Heart right ventricle (tissue), 16 donors: Measurements from ENCODE around the gene BCLAF3. TPM values are rescaled to one million over a fixed set of nuclear protein-coding genes. Genes with fewer than 3 reads are reported as not detected.

Experiments
- ATAC-seq, 8 donors: fragments of 200-7000 bp; cut with Tn5 transposase; one replicate each; pipeline ENCODE4 v1.9.1; 2020; ENCODE audit warnings: mild to moderate bottlenecking in 8 of 8, moderate library complexity in 8 of 8, moderate number of reproducible peaks in 1 of 8
- DNase-seq, 2 donors: peaks; one replicate each; pipeline ENCODE4 v3.0.0-alpha.2; 2020
- H3K27ac ChIP-seq, 10 donors: fragments of 200-600 bp; sonication (generic) in 2 of 10; one replicate each; pipeline versions ENCODE4 v1.5.0 to v1.8.0; 2020 to 2022; ENCODE audit warnings: mild to moderate bottlenecking in 3 of 10
- H3K27me3 ChIP-seq, 7 donors: fragments of 200-600 bp; one replicate each; pipeline ENCODE4 v1.8.0; 2021 to 2022; ENCODE audit warnings: mild to moderate bottlenecking in 2 of 7
- H3K36me3 ChIP-seq, 9 donors: fragments of 200-600 bp; sonication (generic) in 1 of 9; one replicate each; pipeline versions ENCODE4 v1.5.0 to v1.8.0; 2020 to 2022; ENCODE audit warnings: mild to moderate bottlenecking in 2 of 9
- H3K4me1 ChIP-seq, 9 donors: fragments of 200-600 bp; sonication (generic) in 1 of 9; one replicate each; pipeline versions ENCODE4 v1.5.0 to v1.8.0; 2020 to 2022; ENCODE audit warnings: mild to moderate bottlenecking in 4 of 9
- H3K4me3 ChIP-seq, 10 donors: fragments of 200-600 bp; sonication (generic) in 2 of 10; one replicate each; pipeline versions ENCODE4 v1.5.0 to v1.8.0; 2020 to 2022; ENCODE audit warnings: mild to moderate bottlenecking in 7 of 10, moderate library complexity in 2 of 10
- H3K9me3 ChIP-seq, 11 donors: fragments of 200-600 bp in 10 of 11; sonication (generic) in 2 of 11; one replicate each; pipeline versions ENCODE4 v1.5.0 to v1.8.0; 2013 to 2022; ENCODE audit warnings: mild to moderate bottlenecking in 2 of 11, control low read depth in 1 of 11, moderate library complexity in 1 of 11
- WGBS, 2 donors: extraction: QIAGEN DNeasy Blood & Tissue Kit; methylation state at CpG; one replicate each; pipeline ENCODE4 v1.1.7; 2013; ENCODE audit warnings: inconsistent platforms in 1 of 2; 5-methylcytosine and 5-hydroxymethylcytosine counted together
- intact Hi-C, 10 donors: fragments of 100-400 bp; cut with DNase I; formaldehyde crosslinking; loops; one replicate each; pipeline versions ENCODE4 v1.11.1 to v1.14.2; 2022
- long read RNA-seq, 3 donors: library from polyadenylated mRNA; unstranded; transcript quantifications; one replicate each; pipeline ENCODE4 v2.0.0, GENCODE V29; 2020 to 2021
- polyA plus RNA-seq, 2 donors: library from polyadenylated mRNA; stranded (reverse); fragments of 200-250 nt; gene quantifications; one replicate each; pipeline ENCODE4 v1.2.3, GENCODE V29; 2013
- total RNA-seq, 10 donors: library from RNA; stranded (reverse); fragmentation: NEBNext Ultra II Directional in 3 of 10; extraction: Animal tissue kit (Norgen Biotek cat#: 25700) in 3 of 10; gene quantifications; one replicate each; pipeline versions ENCODE4 v1.2.1 to v1.2.4, GENCODE V29; 2021 to 2023
- TF ChIP-seq, protein P1 (sequence below), 9 donors: fragments of 200-600 bp; sonication (generic) in 2 of 9; IDR thresholded peaks; one replicate each; pipeline versions ENCODE4 v1.5.0 to v1.8.0; 2021 to 2022; ENCODE audit warnings: antibody characterized with exemption in 9 of 9, mild to moderate bottlenecking in 5 of 9, moderate library complexity in 1 of 9
- donor health status: Arrhythmogenic right ventricular cardiomyopathy.
- donor health status: ischemic (EF 13 %, LVEDD 7.1; RV severe dilation, severe dysfunction).
- donor health status: healthy with polysubstance abuse.
- donor health status: DM: no; HTN: yes; CAD: no.
- donor health status: DM: no; HTN: no; CAD: no.
- donor health status: ischemic (EF 25% LVEDD 6.9; RV normal size, moderate dysfunction).
- donor health status: ischemic (EF 25% LVEDD 5.7; RV mildly dilated, moderate dysfunction).
- donor health status: healthy.
- donor health status: DM: yes; HTN: yes; CAD: no.
- donor health status: Ischemic cardiomyopathy.
- donor health status: ischemic (EF 35%, LVEDD 5.7; RV mildly dilated, moderate dysfunction).
- donor health status: nonischemic (EF 11% LVEDD 7.7; RV severe dilation, severe dysfunction).
- donor health status: DM: yes; HTN: yes; CAD: no.
- donor health status: PGD.
- donor health status: ischemic (EF 29% LVEDD 5.4; RV normal size, mild dysfunction).
- donor health status: nonischemic (EF 23%, LVEDD 6.1; RV moderate dilation, normal function).

Gene BCLAF3
- total RNA-seq (10 to 100 TPM in 2 of 10 donors, 1 to 10 TPM in 8; 5.5 to 10.2 (median 8.7) TPM), polyA plus RNA-seq (1 to 10 TPM; 1.2 to 8.7 TPM)
- long read RNA-seq, donor 1, partial matches to known transcripts = 1 of 9 reads
- long read RNA-seq, donor 1, other reads (novel, unspliced or antisense) = 8 of 9 reads
- long read RNA-seq, donor 2, partial matches to known transcripts = 2 of 12 reads
- long read RNA-seq, donor 2, other reads (novel, unspliced or antisense) = 10 of 12 reads
- long read RNA-seq, donor 3, partial matches to known transcripts = 1 of 5 reads
- long read RNA-seq, donor 3, other reads (novel, unspliced or antisense) = 4 of 5 reads

DNA sequence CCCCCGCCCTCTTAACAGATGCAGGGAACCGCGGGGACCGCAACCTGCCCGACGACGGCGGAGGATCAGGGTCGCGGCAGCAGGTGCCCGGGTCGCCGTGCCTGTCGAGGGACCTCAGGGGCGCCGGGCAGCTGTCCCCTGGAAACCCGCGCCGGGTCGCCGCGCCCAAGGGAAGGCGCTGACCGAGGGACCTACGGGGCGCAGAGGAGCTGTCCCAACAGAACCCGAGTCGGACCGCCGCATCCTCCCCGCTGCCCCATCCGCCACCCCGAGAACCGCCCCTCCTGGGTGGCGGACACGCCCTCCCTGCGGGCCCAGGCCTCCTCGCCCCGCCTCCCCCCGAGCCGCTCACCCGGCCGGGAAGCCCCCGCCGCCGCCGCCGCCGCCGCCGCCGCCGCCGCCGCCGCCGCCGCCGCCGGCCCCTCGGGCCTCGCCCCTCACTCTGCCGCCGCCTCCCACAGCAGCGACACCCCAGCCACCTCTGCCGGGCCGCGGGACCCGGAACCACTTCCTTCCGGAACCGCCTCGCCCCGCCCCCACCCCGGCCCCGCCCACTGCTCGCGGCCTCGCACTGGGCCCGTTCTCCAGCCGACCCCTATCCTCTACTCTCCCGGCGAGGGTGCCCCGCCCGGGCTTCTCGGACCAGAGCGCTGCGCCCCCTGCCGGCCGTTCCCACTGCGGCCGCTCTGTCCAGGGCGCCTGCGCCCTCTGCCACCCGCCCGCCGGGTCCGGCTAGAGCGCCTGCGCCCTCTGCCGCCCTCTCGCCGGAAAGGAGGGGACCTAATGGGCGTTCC, at the start of gene BCLAF3:
Gene BCLAF3, minus strand, starts transcription at position 506 of the 794 bp plus-strand sequence. CDS start 20,797 bp downstream, outside the sequence.
- peak within 1 kb of the TSS in 9 of 10 donors; percentile 60 to 78 (median 73) for H3K27ac ChIP-seq
- H3K4me3 ChIP-seq = peak within 1 kb of the TSS; percentile 50 to 89 (median 77)
- no peaks in the 10 kb centered on the region for H3K36me3 ChIP-seq
- intact Hi-C loops = loop anchor here in 7 of 10 donors (2.0 to 10.0 kb wide), 5 partner anchors 83 to 398 kb away; no protein-coding TSS in a partner anchor
- H3K9me3 ChIP-seq = no peaks in the 10 kb centered on the region
- DNase-seq = peak; percentile 86 to 91
- peaks cover 0 to under 1% (median 0%) of the 10 kb centered on the region in 7 donors for H3K27me3 ChIP-seq
- H3K4me1 ChIP-seq = peaks cover 0 to 13% (median 0%) of the 10 kb centered on the region in 9 donors
- ATAC-seq = peak; percentile 97 to 100 (median 100)
- TF ChIP-seq, protein P1, sequence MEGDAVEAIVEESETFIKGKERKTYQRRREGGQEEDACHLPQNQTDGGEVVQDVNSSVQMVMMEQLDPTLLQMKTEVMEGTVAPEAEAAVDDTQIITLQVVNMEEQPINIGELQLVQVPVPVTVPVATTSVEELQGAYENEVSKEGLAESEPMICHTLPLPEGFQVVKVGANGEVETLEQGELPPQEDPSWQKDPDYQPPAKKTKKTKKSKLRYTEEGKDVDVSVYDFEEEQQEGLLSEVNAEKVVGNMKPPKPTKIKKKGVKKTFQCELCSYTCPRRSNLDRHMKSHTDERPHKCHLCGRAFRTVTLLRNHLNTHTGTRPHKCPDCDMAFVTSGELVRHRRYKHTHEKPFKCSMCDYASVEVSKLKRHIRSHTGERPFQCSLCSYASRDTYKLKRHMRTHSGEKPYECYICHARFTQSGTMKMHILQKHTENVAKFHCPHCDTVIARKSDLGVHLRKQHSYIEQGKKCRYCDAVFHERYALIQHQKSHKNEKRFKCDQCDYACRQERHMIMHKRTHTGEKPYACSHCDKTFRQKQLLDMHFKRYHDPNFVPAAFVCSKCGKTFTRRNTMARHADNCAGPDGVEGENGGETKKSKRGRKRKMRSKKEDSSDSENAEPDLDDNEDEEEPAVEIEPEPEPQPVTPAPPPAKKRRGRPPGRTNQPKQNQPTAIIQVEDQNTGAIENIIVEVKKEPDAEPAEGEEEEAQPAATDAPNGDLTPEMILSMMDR (IDR thresholded peaks at IDR 0.05) = peak; percentile 57 to 89 (median 80)
- 1% methylated on average over 46 to 51 of the region's 103 CpGs for WGBS, 2 donors

DNA sequence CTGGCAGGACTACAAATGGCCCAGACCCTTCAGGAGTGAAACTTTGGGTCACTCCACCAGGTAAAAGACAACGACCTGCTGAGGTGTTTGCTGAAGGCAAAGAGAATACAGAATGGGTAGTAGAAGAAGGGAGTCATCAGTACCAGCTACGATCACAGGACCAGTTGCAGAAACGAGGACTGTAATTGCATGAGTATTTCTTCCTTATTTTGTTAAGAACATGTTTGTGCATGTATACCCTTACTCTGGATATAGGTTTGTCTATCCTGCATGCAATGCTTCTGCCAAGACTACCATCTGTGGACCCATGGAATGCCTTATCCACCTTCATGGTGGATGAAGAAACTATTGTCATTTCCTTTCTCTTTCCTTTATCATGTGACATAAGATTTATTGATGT, 48.1 kb upstream of the BCLAF3 start:
- ATAC-seq (no peak), DNase-seq (no peak)
- Histone ChIP-seq H3K9me3 (no peaks in the 10 kb centered on the region), H3K36me3 (no peaks in the 10 kb centered on the region), H3K27me3 (peaks cover 0 to 6% (median 0%) of the 10 kb centered on the region in 7 donors), H3K27ac (no peak overlapping the region), H3K4me3 (no peak overlapping the region), H3K4me1 (no peaks in the 10 kb centered on the region)
- TF ChIP-seq, protein P1 (IDR thresholded peaks at IDR 0.05) = no peak
- intact Hi-C loops = no loop called here
- WGBS, 2 donors = 84 to 87% methylated on average over 3 of the region's 3 CpGs

DNA sequence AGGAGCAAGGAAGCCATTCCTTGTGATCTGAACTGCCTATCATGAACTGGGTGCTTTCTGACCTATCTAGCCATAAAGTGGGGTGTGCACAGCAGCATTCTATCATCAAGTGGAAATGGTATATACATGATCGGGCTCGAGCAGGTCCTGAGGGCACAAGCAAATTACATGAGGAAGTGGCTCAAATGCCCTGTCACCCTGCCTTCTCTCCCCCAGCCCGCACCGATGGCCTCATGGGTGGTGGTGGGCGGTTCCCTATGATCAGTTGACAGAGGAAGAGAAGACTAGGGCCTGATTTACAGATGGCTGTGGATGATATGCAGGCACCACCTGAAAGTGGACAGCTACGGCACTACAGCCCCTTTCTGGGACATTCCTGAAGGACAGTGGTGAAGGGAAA, 46.3 kb upstream of the BCLAF3 start:
- intact Hi-C loops = no loop called here
- Histone ChIP-seq H3K27me3 (peaks cover 0 to 2% (median 0%) of the 10 kb centered on the region in 7 donors), H3K4me1 (no peaks in the 10 kb centered on the region), H3K36me3 (no peaks in the 10 kb centered on the region), H3K4me3 (no peak overlapping the region), H3K27ac (no peak overlapping the region), H3K9me3 (no peaks in the 10 kb centered on the region)
- TF ChIP-seq, protein P1 (IDR thresholded peaks at IDR 0.05) = no peak
- WGBS, 2 donors = 84 to 93% methylated on average over 5 to 6 of the region's 6 CpGs
- ATAC-seq (no peak), DNase-seq (no peak)

DNA sequence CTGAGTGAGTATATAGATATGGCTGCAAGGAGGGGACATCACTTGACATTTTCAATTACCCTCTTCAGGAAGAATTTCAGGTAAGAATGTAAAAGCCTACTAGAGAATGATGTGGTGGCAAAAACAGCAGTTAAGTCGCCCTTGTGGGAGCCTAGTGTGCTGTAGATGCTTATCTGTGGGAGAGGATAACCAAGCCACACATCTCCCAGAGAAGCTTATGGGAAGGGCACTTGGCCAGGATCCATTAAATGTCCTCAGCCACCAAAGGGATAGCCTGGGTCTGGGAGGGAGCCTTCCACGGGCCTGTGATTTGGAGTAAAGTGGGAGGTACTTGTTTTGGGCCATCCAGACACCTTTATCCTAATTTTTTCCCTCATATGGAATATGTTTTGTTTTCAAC, 41.3 kb upstream of the BCLAF3 start:
- TF ChIP-seq, protein P1 (IDR thresholded peaks at IDR 0.05) = no peak
- H3K4me3 ChIP-seq = no peak overlapping the region
- H3K27ac ChIP-seq = no peak overlapping the region
- H3K27me3 ChIP-seq = peaks cover 0 to 24% (median 0%) of the 10 kb centered on the region in 7 donors
- intact Hi-C loops = no loop called here
- DNase-seq (no peak), ATAC-seq (no peak)
- 79 to 81% methylated on average over 2 of the region's 2 CpGs for WGBS, 2 donors
- H3K36me3 ChIP-seq = no peaks in the 10 kb centered on the region
- no peaks in the 10 kb centered on the region for H3K4me1 ChIP-seq
- H3K9me3 ChIP-seq = no peaks in the 10 kb centered on the region
